H1 (cell line): ENCODE data around the gene ZNF263. TPM values are rescaled to one million over a fixed set of nuclear protein-coding genes. Genes with fewer than 3 reads are reported as not detected.

Experiments
- CTCF ChIA-PET: fragments of 300-600 bp; sonication (Branson Sonifier 250); formaldehyde crosslinking; loops from one replicate; lab custom pipeline; 2021; ENCODE audit not compliant: partially characterized antibody; lab: Charles Lee
- POLR2A ChIA-PET: fragments of 300-600 bp; sonication (Branson Sonifier 250); formaldehyde crosslinking; loops from one replicate; lab custom pipeline; 2021; ENCODE audit warnings: inconsistent platforms; ENCODE audit not compliant: partially characterized antibody; lab: Charles Lee
- DNase-seq, 2 experiments: peaks; one replicate each; pipeline versions ENCODE4 v3.0.0 to v3.0.0-alpha.2; 2010 to 2022; ENCODE audit warnings: low spot score in 2 of 2, low read depth in 1 of 2, mixed read lengths in 1 of 2
- FAIRE-seq: peaks from 2 replicates; lab custom pipeline; 2011; peaks lifted over from hg19 to GRCh38; lab: Jason Lieb, UNC
- H2AFZ ChIP-seq: 2 replicates; pipeline ENCODE4 v1.8.1; 2012; ENCODE audit warnings: low read length, inconsistent platforms
- H2AK5ac ChIP-seq: 2 replicates; pipeline ENCODE4 v1.6.1; 2013; ENCODE audit warnings: low read depth, low read length
- H2BK120ac ChIP-seq: replicated peaks from 2 replicates; pipeline ENCODE3; 2013; ENCODE audit warnings: low read depth, low read length, inconsistent platforms
- H2BK12ac ChIP-seq: 2 replicates; pipeline ENCODE4 v1.6.1; 2013; ENCODE audit warnings: low read depth, low read length
- H2BK15ac ChIP-seq: 2 replicates; pipeline ENCODE4 v1.6.1; 2013; ENCODE audit warnings: low read length
- H2BK20ac ChIP-seq: 2 replicates; pipeline ENCODE4 v1.6.1; 2013; ENCODE audit warnings: low read length
- H2BK5ac ChIP-seq: 2 replicates; pipeline ENCODE4 v1.6.1; 2013; ENCODE audit warnings: low read depth, low read length
- H3K14ac ChIP-seq: 2 replicates; pipeline ENCODE4 v1.6.1; 2013; ENCODE audit warnings: inconsistent platforms; ENCODE audit not compliant: insufficient read length
- H3K18ac ChIP-seq: 2 replicates; pipeline ENCODE4 v1.6.1; 2013; ENCODE audit warnings: low read length; ENCODE audit errors: extremely low read depth
- H3K23ac ChIP-seq: 2 replicates; pipeline ENCODE4 v1.6.1; 2013; ENCODE audit warnings: inconsistent platforms; ENCODE audit not compliant: insufficient read length
- H3K23me2 ChIP-seq: 2 replicates; pipeline ENCODE4 v1.6.1; 2013; ENCODE audit warnings: low read depth, low read length
- H3K27ac ChIP-seq: 2 replicates; pipeline ENCODE4 v1.6.1; 2011; ENCODE audit warnings: low read depth, low read length, inconsistent platforms
- H3K27me3 ChIP-seq, 4 experiments: replicated peaks in 1 of 4; 1 replicate in 1 of 4; 2 replicates in 3 of 4; pipeline versions ENCODE4 v1.6.1 to v1.8.1; 2011 to 2013; ENCODE audit warnings: low read length in 3 of 4, mild to moderate bottlenecking in 3 of 4, inconsistent platforms in 2 of 4, mixed read lengths in 2 of 4, moderate library complexity in 1 of 4; ENCODE audit not compliant: control insufficient read depth in 3 of 4, insufficient read depth in 3 of 4; ENCODE audit errors: extremely low read depth in 1 of 4
- H3K36me3 ChIP-seq, 4 experiments: 2 replicates each; pipeline versions ENCODE4 v1.6.1 to v1.8.1; 2011 to 2013; ENCODE audit warnings: mild to moderate bottlenecking in 4 of 4, low read length in 3 of 4, moderate library complexity in 2 of 4, control low read depth in 1 of 4, inconsistent platforms in 1 of 4; ENCODE audit not compliant: insufficient read depth in 4 of 4, control insufficient read depth in 2 of 4
- H3K4ac ChIP-seq: replicated peaks from 2 replicates; pipeline ENCODE3; 2013; ENCODE audit warnings: low read length, low read depth, mixed read lengths, inconsistent platforms; ENCODE audit not compliant: insufficient read length
- H3K4me1 ChIP-seq, 4 experiments: replicated peaks in 1 of 4; 1 replicate in 1 of 4; 2 replicates in 3 of 4; pipeline versions ENCODE4 v1.6.1 to v1.8.1; 2011 to 2013; ENCODE audit warnings: low read length in 3 of 4, inconsistent platforms in 2 of 4, mixed read lengths in 1 of 4; ENCODE audit not compliant: insufficient read depth in 4 of 4, control insufficient read depth in 3 of 4
- H3K4me2 ChIP-seq, 2 experiments: 2 replicates each; pipeline versions ENCODE4 v1.6.1 to v1.8.1; 2011 to 2013; ENCODE audit warnings: low read depth in 2 of 2, low read length in 2 of 2, control low read depth in 1 of 2, inconsistent platforms in 1 of 2, mild to moderate bottlenecking in 1 of 2; ENCODE audit not compliant: insufficient read depth in 1 of 2
- H3K4me3 ChIP-seq, 4 experiments: fragments of 200-600, 300-600 bp in 1 of 4; sonication (generic), shearing (Covaris generic), sonication (Bioruptor Twin) in 1 of 4; 2 replicates each; pipeline versions ENCODE4 v1.5.1 to v1.8.1; 2011 to 2016; ENCODE audit warnings: low read length in 4 of 4, low read depth in 3 of 4, control low read depth in 2 of 4, inconsistent platforms in 2 of 4, mild to moderate bottlenecking in 2 of 4, mixed read lengths in 1 of 4, moderate library complexity in 1 of 4; ENCODE audit not compliant: insufficient read depth in 2 of 4; ENCODE audit errors: extremely low read depth in 1 of 4
- H3K56ac ChIP-seq: replicated peaks from 2 replicates; pipeline ENCODE3; 2013; ENCODE audit warnings: low read depth, mild to moderate bottlenecking, mixed read lengths, low read length, inconsistent platforms; ENCODE audit not compliant: insufficient read length
- H3K79me1 ChIP-seq: 2 replicates; pipeline ENCODE4 v1.6.1; 2013; ENCODE audit warnings: low read depth, low read length, control low read depth
- H3K79me2 ChIP-seq, 2 experiments: 2 replicates each; pipeline versions ENCODE4 v1.6.1 to v1.8.1; 2012 to 2013; ENCODE audit warnings: low read length in 2 of 2, mild to moderate bottlenecking in 2 of 2, inconsistent platforms in 1 of 2; ENCODE audit not compliant: insufficient read depth in 2 of 2, control insufficient read depth in 1 of 2
- H3K9ac ChIP-seq, 4 experiments: replicated peaks in 1 of 4; 1 replicate in 1 of 4; 2 replicates in 3 of 4; pipeline versions ENCODE4 v1.6.1 to v1.8.1; 2011 to 2013; ENCODE audit warnings: low read depth in 3 of 4, low read length in 3 of 4, control low read depth in 2 of 4, mild to moderate bottlenecking in 2 of 4, moderate library complexity in 2 of 4, inconsistent platforms in 1 of 4; ENCODE audit errors: extremely low read depth in 1 of 4
- H3K9me3 ChIP-seq, 2 experiments: 2 replicates each; pipeline versions ENCODE4 v1.6.1 to v1.8.1; 2012 to 2013; ENCODE audit warnings: mild to moderate bottlenecking in 2 of 2, moderate library complexity in 2 of 2, control low read depth in 1 of 2, inconsistent platforms in 1 of 2, low read depth in 1 of 2, low read length in 1 of 2, mixed read lengths in 1 of 2; ENCODE audit not compliant: insufficient read depth in 2 of 2
- H4K20me1 ChIP-seq, 2 experiments: replicated peaks in 1 of 2; 2 replicates each; pipeline versions ENCODE3 to v1.8.1; 2011 to 2013; ENCODE audit warnings: inconsistent platforms in 2 of 2, low read length in 2 of 2, mild to moderate bottlenecking in 1 of 2; ENCODE audit not compliant: insufficient read depth in 2 of 2, control insufficient read depth in 1 of 2
- H4K5ac ChIP-seq: 2 replicates; pipeline ENCODE4 v1.6.1; 2013; ENCODE audit warnings: low read length, low read depth, mixed read lengths, inconsistent platforms; ENCODE audit not compliant: insufficient read length
- H4K8ac ChIP-seq: 2 replicates; pipeline ENCODE4 v1.8.0; 2013; ENCODE audit warnings: mild to moderate bottlenecking, moderate library complexity, low read length, inconsistent platforms; ENCODE audit not compliant: insufficient read depth; ENCODE audit errors: extremely low read depth
- H4K91ac ChIP-seq: replicated peaks from 2 replicates; pipeline ENCODE3; 2013; ENCODE audit warnings: low read length, mixed read lengths, inconsistent platforms; ENCODE audit not compliant: insufficient read length
- CREB1 ChIP-seq: IDR thresholded peaks from 2 replicates; pipeline ENCODE4 v1.6.1; 2012; ENCODE audit warnings: inconsistent platforms
- GTF2F1 ChIP-seq: IDR thresholded peaks from 2 replicates; pipeline ENCODE4 v1.6.1; 2012; ENCODE audit warnings: low read depth, low read length, improper control_type of control experiment, borderline replicate concordance
- WGBS, 2 experiments: shearing (Covaris generic) in 1 of 2; methylation state at CpG; one replicate each; pipeline versions ENCODE4 v1.1.6 to v1.1.7; 2013 to 2015; ENCODE audit warnings: low lambda C conversion rate in 2 of 2, mixed read lengths in 2 of 2, inconsistent platforms in 1 of 2, low coverage in 1 of 2, missing lambda C conversion rate in 1 of 2; ENCODE audit not compliant: insufficient replicate concordance in 2 of 2, insufficient coverage in 1 of 2, insufficient read length in 1 of 2; ENCODE audit errors: extremely low coverage in 1 of 2, missing lambda C conversion rate in 1 of 2; 5-methylcytosine and 5-hydroxymethylcytosine counted together
- polyA plus RNA-seq, 7 experiments: library from polyadenylated mRNA; depleted of rRNA in 3 of 7; stranded (reverse) in 5 of 7; unstranded in 2 of 7; fragments of >200 nt in 5 of 7; fragments of 200-250 nt in 2 of 7; gene quantifications; 1 replicate in 5 of 7; 2 replicates in 1 of 7; 4 replicates in 1 of 7; pipeline versions ENCODE4 v1.2.1 to v1.2.3, GENCODE V29; 2011 to 2013; ENCODE audit warnings: missing spikeins in 2 of 7, mixed read lengths in 2 of 7
- total RNA-seq: library from RNA; stranded (reverse); fragmentation: NEBNext Ultra II Directional; extraction: Animal tissue kit (Norgen Biotek cat#: 25700); gene quantifications from 2 replicates; pipeline ENCODE4 v1.2.1, GENCODE V29; 2021

The ZNF263 gene
- total and polyA plus RNA-seq, 2 of the 8 experiments (the other 6 are each of a cell fraction or from before 2014, with no cell fraction given) = 9.2 to 26.7 TPM

DNA sequence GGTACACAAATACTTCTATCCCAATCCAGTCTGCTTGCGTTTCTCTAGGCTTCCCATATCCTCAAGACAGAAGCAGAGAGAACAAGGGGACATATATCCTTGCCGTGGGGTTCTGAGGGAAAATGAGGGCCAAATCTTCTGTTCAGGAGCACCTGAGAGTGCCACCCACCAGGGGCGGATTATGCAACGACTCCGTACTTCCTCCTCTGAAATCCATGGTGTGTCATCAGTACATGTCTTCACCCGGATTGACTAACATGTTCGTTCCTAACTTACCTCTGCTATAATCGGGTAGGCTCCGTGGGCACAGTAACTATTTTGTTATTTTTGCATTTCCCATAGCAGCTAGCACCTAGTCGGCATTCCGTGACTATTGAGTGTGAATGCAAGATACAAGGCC lies 40.6 kb upstream of the ZNF263 start:
- Histone ChIP-seq H3K36me3 (no peaks in the 10 kb centered on the region), H3K4ac (no peak overlapping the region), H4K20me1 (no peaks in the 10 kb centered on the region), H2BK120ac (no peak overlapping the region), H2AK5ac (no peak overlapping the region), H3K4me2 (no peak overlapping the region), H3K9me3 (peaks cover 29 to 33% of the 10 kb centered on the region in 2 experiments; a peak in 3 of 4 replicates), H3K79me2 (no peaks in the 10 kb centered on the region), H4K5ac (no peak overlapping the region), H3K23me2 (no peaks in the 10 kb centered on the region), H3K79me1 (no peaks in the 10 kb centered on the region), H3K9ac (no peak overlapping the region), H4K8ac (no peak overlapping the region), H3K18ac (no peak overlapping the region), H3K23ac (no peak overlapping the region), H2BK5ac (no peak overlapping the region), H3K56ac (no peak overlapping the region), H3K4me3 (no peak overlapping the region), H3K14ac (no peak overlapping the region), H4K91ac (no peak overlapping the region), H2BK20ac (no peak overlapping the region), H2AFZ (no peak overlapping the region), H2BK12ac (no peak overlapping the region), H3K27ac (no peak overlapping the region), H2BK15ac (no peak overlapping the region), H3K27me3 (no peaks in the 10 kb centered on the region), H3K4me1 (no peaks in the 10 kb centered on the region)
- WGBS, 2 experiments = 90% methylated on average over 11 of the region's 11 CpGs; no CpG with 5 or more reads in 1 of the 2 experiments
- no peak for DNase-seq
- POLR2A ChIA-PET = interaction anchor here (0.7 kb wide), 1 partner anchor 50 kb away, joined by 5 read pairs; no protein-coding TSS in a partner anchor
- CTCF ChIA-PET = interaction anchor here (1.0 kb wide), 1 partner anchor 20 kb away, joined by 3 read pairs; no protein-coding TSS in a partner anchor
- no peak for FAIRE-seq
- TF ChIP-seq GTF2F1 = no peak
- no peak for TF ChIP-seq CREB1
